BJ (cell line): ENCODE data around the gene MTUS2. TPM values are rescaled to one million over a fixed set of nuclear protein-coding genes. Genes with fewer than 3 reads are reported as not detected.

ENCODE experiments used
- CTCF ChIA-PET: fragments of 350-600 bp; formaldehyde crosslinking; extraction: SDS; loops from one replicate; lab custom pipeline; 2021; ENCODE audit warnings: antibody characterized with exemption, inconsistent platforms; lab: Yijun Ruan, JAX
- POLR2A ChIA-PET: fragments of 300-600 bp; sonication (Branson Sonifier 250); formaldehyde crosslinking; extraction: SDS; loops from one replicate; lab custom pipeline; 2021; ENCODE audit warnings: antibody characterized with exemption; lab: Charles Lee
- DNase-seq: peaks from one replicate; pipeline ENCODE4 v3.0.0-alpha.2; 2011; ENCODE audit warnings: low read depth
- H3K27me3 ChIP-seq: 2 replicates; pipeline ENCODE4 v1.6.0; 2011; ENCODE audit warnings: low read length; ENCODE audit not compliant: control insufficient read depth, insufficient read depth
- H3K36me3 ChIP-seq: 2 replicates; pipeline ENCODE4 v1.5.1; 2011; ENCODE audit warnings: low read length; ENCODE audit not compliant: control insufficient read depth, insufficient read depth
- H3K4me3 ChIP-seq: 2 replicates; pipeline ENCODE4 v1.5.1; 2011; ENCODE audit warnings: low read depth, mild to moderate bottlenecking, control low read depth, low read length
- CTCF ChIP-seq: IDR thresholded peaks from 2 replicates; pipeline ENCODE4 v1.5.1; 2011; ENCODE audit warnings: low read depth, mild to moderate bottlenecking, control low read depth, inconsistent platforms, low read length, moderate library complexity; ENCODE audit not compliant: insufficient read depth
- polyA plus RNA-seq: library from polyadenylated mRNA; depleted of rRNA; stranded (reverse); fragments of >200 nt; gene quantifications from 2 replicates; pipeline ENCODE4 v1.2.3, GENCODE V29; 2011

The MTUS2 gene
- polyA plus RNA-seq, 1 experiment: 0.05 TPM

GRCh38 chr13:29065142-29065541, 245.0 kb downstream of the MTUS2 start:
- CTCF ChIA-PET: interaction anchor here (0.6 kb wide), 1 partner anchor 20 kb away, joined by 3 read pairs; no protein-coding TSS in a partner anchor

GRCh38 chr13:29067306-29067945, 247.3 kb downstream of the MTUS2 start:
- Histone ChIP-seq H3K4me3 (no peak overlapping the region), H3K36me3 (no peaks in the 10 kb centered on the region), H3K27me3 (no peaks in the 10 kb centered on the region)
- POLR2A ChIA-PET: no interaction called here
- no peak for TF ChIP-seq CTCF
- CTCF ChIA-PET: no interaction called here
- DNase-seq: no peak

More at GRCh38 chr13:29065142-29065541, 245.0 kb downstream of the MTUS2 start:
- DNase-seq: no peak
- Histone ChIP-seq H3K36me3 (no peaks in the 10 kb centered on the region), H3K27me3 (no peaks in the 10 kb centered on the region), H3K4me3 (no peak overlapping the region)
- POLR2A ChIA-PET: no interaction called here
- TF ChIP-seq CTCF: no peak

GRCh38 chr13:29073755-29074154, 253.6 kb downstream of the MTUS2 start:
- no peak for DNase-seq
- no peaks in the 10 kb centered on the region for H3K27me3 ChIP-seq
- CTCF ChIA-PET: no interaction called here
- no peak for TF ChIP-seq CTCF
- H3K4me3 ChIP-seq: no peak overlapping the region
- POLR2A ChIA-PET: no interaction called here
- H3K36me3 ChIP-seq: no peaks in the 10 kb centered on the region

GRCh38 chr13:29077051-29077813, 257.1 kb downstream of the MTUS2 start:
- H3K27me3 ChIP-seq: no peaks in the 10 kb centered on the region
- no peak for DNase-seq
- no peak overlapping the region for H3K4me3 ChIP-seq
- no peak for TF ChIP-seq CTCF
- H3K36me3 ChIP-seq: no peaks in the 10 kb centered on the region
- ChIA-PET CTCF (no interaction called here), POLR2A (no interaction called here)

GRCh38 chr13:29081036-29081435, 260.9 kb downstream of the MTUS2 start:
- DNase-seq: no peak
- no peak for TF ChIP-seq CTCF
- Histone ChIP-seq H3K36me3 (no peaks in the 10 kb centered on the region), H3K27me3 (no peaks in the 10 kb centered on the region), H3K4me3 (no peak overlapping the region)
- CTCF ChIA-PET: interaction anchor here (0.7 kb wide), 1 partner anchor 9 kb away, joined by 3 read pairs; no protein-coding TSS in a partner anchor
- POLR2A ChIA-PET: no interaction called here
